CD14-positive monocyte (primary cell): ENCODE data around the gene SLC22A7. TPM values are rescaled to one million over a fixed set of nuclear protein-coding genes. Genes with fewer than 3 reads are reported as not detected.

Experiments used
- DNase-seq, 3 donors: peaks; one replicate each; pipeline ENCODE4 v3.0.0-alpha.2; 2011 to 2022
- H2AFZ ChIP-seq: 2 replicates; pipeline ENCODE4 v1.6.0; 2012; ENCODE audit warnings: mild to moderate bottlenecking, low read depth, low read length, inconsistent platforms; ENCODE audit not compliant: insufficient read depth, poor library complexity, severe bottlenecking
- H3K27ac ChIP-seq, 2 donors: 1 replicate in 1 of 2; 2 replicates in 1 of 2; pipeline ENCODE4 v1.5.1; 2012 to 2013; ENCODE audit warnings: low read length in 2 of 2, control low read depth in 1 of 2, inconsistent platforms in 1 of 2, low read depth in 1 of 2, mild to moderate bottlenecking in 1 of 2
- H3K27me3 ChIP-seq, 2 donors: one replicate each; pipeline versions ENCODE4 v1.6.0 to v1.6.1; 2011 to 2013; ENCODE audit warnings: low read length in 2 of 2; ENCODE audit not compliant: control insufficient read depth in 2 of 2, insufficient read depth in 2 of 2
- H3K36me3 ChIP-seq, 2 donors: replicated peaks in 1 of 2; 1 replicate in 1 of 2; 2 replicates in 1 of 2; pipeline versions ENCODE4 v1.5.1 to v1.6.1; 2012 to 2013; ENCODE audit warnings: low read length in 2 of 2, control low read depth in 1 of 2, inconsistent platforms in 1 of 2, mild to moderate bottlenecking in 1 of 2; ENCODE audit not compliant: insufficient read depth in 2 of 2, control insufficient read depth in 1 of 2
- H3K4me1 ChIP-seq, 2 donors: 1 replicate in 1 of 2; 2 replicates in 1 of 2; pipeline versions ENCODE4 v1.5.1 to v1.6.1; 2012 to 2013; ENCODE audit warnings: low read length in 2 of 2, control low read depth in 1 of 2, inconsistent platforms in 1 of 2, mild to moderate bottlenecking in 1 of 2, moderate library complexity in 1 of 2; ENCODE audit not compliant: insufficient read depth in 2 of 2, control insufficient read depth in 1 of 2
- H3K4me2 ChIP-seq: replicated peaks from 2 replicates; pipeline ENCODE3; 2012; ENCODE audit warnings: low read length, moderate library complexity, mild to moderate bottlenecking; ENCODE audit not compliant: poor library complexity, severe bottlenecking; ENCODE audit errors: extremely low read depth
- H3K4me3 ChIP-seq, 3 experiments: fragments of 200-600 bp in 1 of 3; sonication (generic) in 1 of 3; replicated peaks in 1 of 3; 1 replicate in 2 of 3; 2 replicates in 1 of 3; pipeline ENCODE4 v1.5.1; 2011 to 2013; ENCODE audit warnings: low read length in 3 of 3, mild to moderate bottlenecking in 3 of 3, control low read depth in 2 of 3, low read depth in 2 of 3, inconsistent platforms in 1 of 3, moderate library complexity in 1 of 3
- H3K79me2 ChIP-seq: 2 replicates; pipeline ENCODE4 v1.6.0; 2012; ENCODE audit warnings: mild to moderate bottlenecking, control low read depth, inconsistent platforms, low read length, moderate library complexity; ENCODE audit not compliant: insufficient read depth
- H3K9ac ChIP-seq: 2 replicates; pipeline ENCODE4 v1.6.0; 2017; ENCODE audit warnings: low read length, mild to moderate bottlenecking; ENCODE audit not compliant: insufficient read depth, poor library complexity, severe bottlenecking
- H3K9me3 ChIP-seq, 2 donors: replicated peaks in 1 of 2; 1 replicate in 1 of 2; 2 replicates in 1 of 2; pipeline versions ENCODE4 v1.5.1 to v1.6.1; 2012 to 2013; ENCODE audit warnings: low read length in 2 of 2, control low read depth in 1 of 2; ENCODE audit not compliant: control insufficient read depth in 1 of 2, insufficient read depth in 1 of 2
- H4K20me1 ChIP-seq: 2 replicates; pipeline ENCODE4 v1.6.0; 2012; ENCODE audit warnings: mild to moderate bottlenecking, low read length, control low read depth, moderate library complexity; ENCODE audit not compliant: insufficient read depth
- H3K27ac Mint-ChIP-seq, 7 donors: one replicate each; pipeline ENCODE4 v1.8.0; 2020; ENCODE audit warnings: mild to moderate bottlenecking in 7 of 7, mixed read lengths in 7 of 7, moderate library complexity in 6 of 7, inconsistent platforms in 2 of 7
- H3K27me3 Mint-ChIP-seq, 3 donors: one replicate each; pipeline ENCODE4 v1.8.0; 2021 to 2022; ENCODE audit warnings: low read depth in 3 of 3, mild to moderate bottlenecking in 3 of 3, mixed read lengths in 3 of 3, moderate library complexity in 3 of 3, inconsistent platforms in 1 of 3
- H3K36me3 Mint-ChIP-seq, 2 donors: one replicate each; pipeline ENCODE4 v1.8.0; 2020; ENCODE audit warnings: mixed read lengths in 2 of 2, inconsistent platforms in 1 of 2, mild to moderate bottlenecking in 1 of 2
- H3K4me1 Mint-ChIP-seq: one replicate; pipeline ENCODE4 v1.8.0; 2020; ENCODE audit warnings: mild to moderate bottlenecking, mixed read lengths
- H3K4me3 Mint-ChIP-seq, 2 donors: one replicate each; pipeline ENCODE4 v1.8.0; 2020; ENCODE audit warnings: mild to moderate bottlenecking in 2 of 2, mixed read lengths in 2 of 2, moderate library complexity in 1 of 2
- H3K9me3 Mint-ChIP-seq, 7 donors: one replicate each; pipeline ENCODE4 v1.8.0; 2020 to 2022; ENCODE audit warnings: mixed read lengths in 7 of 7, mild to moderate bottlenecking in 6 of 7, moderate library complexity in 6 of 7, inconsistent platforms in 2 of 7
- WGBS: methylation state at CpG from one replicate; pipeline ENCODE4 v1.1.5; 2013; ENCODE audit warnings: missing lambda C conversion rate; ENCODE audit not compliant: insufficient coverage; 5-methylcytosine and 5-hydroxymethylcytosine counted together
- intact Hi-C, 2 donors: fragments of 100-400 bp; cut with micrococcal nuclease; formaldehyde crosslinking; loops; one replicate each; pipeline versions ENCODE4 v1.15.0 to v1.15.1; 2023
- polyA plus RNA-seq, 3 donors: library from polyadenylated mRNA; depleted of rRNA in 1 of 3; unstranded in 2 of 3; stranded (reverse) in 1 of 3; fragments of 300-500 nt in 2 of 3; fragments of >200 nt in 1 of 3; fragmentation: Illumina TruSeq in 2 of 3; gene quantifications; 1 replicate in 2 of 3; 2 replicates in 1 of 3; pipeline ENCODE4 v1.2.3, GENCODE V29; 2012 to 2021
- TF ChIP-seq, protein P1 (sequence below): fragments of 200-600 bp; IDR thresholded peaks from one replicate; pipeline ENCODE4 v1.8.0; 2022; ENCODE audit warnings: antibody characterized with exemption, mild to moderate bottlenecking

The SLC22A7 gene
- polyA plus RNA-seq, 3 donors: not detected

DNA sequence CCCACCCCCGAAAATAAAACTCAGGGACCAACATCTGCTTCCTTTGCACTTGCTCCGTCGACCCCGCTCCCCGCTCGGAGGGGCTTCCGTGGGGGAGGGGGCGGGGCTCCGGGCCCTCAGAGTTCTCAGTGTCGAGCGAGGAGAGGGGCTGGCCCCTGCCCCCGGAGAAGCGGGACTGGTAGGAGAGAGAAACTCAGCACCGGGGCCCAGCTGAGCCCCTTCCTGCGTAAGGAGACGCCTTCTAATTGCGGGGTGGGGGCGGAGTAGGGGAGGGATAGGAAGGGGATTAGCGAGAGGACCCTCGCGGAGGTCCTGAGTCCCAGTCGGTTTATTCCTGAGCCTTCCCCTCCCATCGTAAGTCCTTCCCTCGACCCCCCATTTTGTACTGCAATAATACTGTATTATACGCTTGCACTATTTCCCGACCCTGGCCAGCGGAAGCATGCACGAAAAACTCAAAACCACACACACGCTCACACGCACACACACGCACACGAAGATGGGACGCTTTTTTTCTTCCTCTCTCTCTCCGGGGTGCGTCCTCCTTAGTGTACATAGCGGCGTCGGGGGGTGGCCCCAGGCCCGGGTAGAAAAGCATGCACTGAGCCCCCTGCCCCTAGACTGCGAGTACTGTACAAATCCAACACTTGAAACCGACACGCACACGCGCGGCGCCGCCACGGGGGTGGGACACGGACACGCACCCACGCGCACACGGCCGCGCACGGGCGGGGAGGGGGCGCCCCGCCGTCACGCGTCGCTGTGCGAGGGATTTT, 22.1 kb upstream of the SLC22A7 start:
- H3K9me3 ChIP-seq: no peaks in the 10 kb centered on the region
- WGBS: 5% methylated on average over 50 of the region's 64 CpGs
- H3K4me1 Mint-ChIP-seq: peaks cover 19% of the 10 kb centered on the region
- peaks cover 0 to 17% (median 4%) of the 10 kb centered on the region in 7 donors for H3K9me3 Mint-ChIP-seq
- peaks cover 16 to 83% of the 10 kb centered on the region in 2 donors for H3K27me3 ChIP-seq
- peak overlapping the region; percentile 73 for H3K4me2 ChIP-seq
- intact Hi-C loops: no loop called here
- no peaks in the 10 kb centered on the region for H3K79me2 ChIP-seq
- H3K36me3 ChIP-seq: no peaks in the 10 kb centered on the region
- H3K27ac Mint-ChIP-seq: no peak overlapping the region
- TF ChIP-seq, protein P1, sequence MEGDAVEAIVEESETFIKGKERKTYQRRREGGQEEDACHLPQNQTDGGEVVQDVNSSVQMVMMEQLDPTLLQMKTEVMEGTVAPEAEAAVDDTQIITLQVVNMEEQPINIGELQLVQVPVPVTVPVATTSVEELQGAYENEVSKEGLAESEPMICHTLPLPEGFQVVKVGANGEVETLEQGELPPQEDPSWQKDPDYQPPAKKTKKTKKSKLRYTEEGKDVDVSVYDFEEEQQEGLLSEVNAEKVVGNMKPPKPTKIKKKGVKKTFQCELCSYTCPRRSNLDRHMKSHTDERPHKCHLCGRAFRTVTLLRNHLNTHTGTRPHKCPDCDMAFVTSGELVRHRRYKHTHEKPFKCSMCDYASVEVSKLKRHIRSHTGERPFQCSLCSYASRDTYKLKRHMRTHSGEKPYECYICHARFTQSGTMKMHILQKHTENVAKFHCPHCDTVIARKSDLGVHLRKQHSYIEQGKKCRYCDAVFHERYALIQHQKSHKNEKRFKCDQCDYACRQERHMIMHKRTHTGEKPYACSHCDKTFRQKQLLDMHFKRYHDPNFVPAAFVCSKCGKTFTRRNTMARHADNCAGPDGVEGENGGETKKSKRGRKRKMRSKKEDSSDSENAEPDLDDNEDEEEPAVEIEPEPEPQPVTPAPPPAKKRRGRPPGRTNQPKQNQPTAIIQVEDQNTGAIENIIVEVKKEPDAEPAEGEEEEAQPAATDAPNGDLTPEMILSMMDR: no peak
- peak overlapping the region; percentile 67 for H2AFZ ChIP-seq
- peak overlapping the region; percentile 72 to 90 for H3K4me3 Mint-ChIP-seq
- no peak overlapping the region for H3K27ac ChIP-seq
- peak overlapping the region in 1 of 3 experiments; percentile 59 for H3K4me3 ChIP-seq
- peaks cover 68 to 94% (median 84%) of the 10 kb centered on the region in 3 donors for H3K27me3 Mint-ChIP-seq
- no peaks in the 10 kb centered on the region for H4K20me1 ChIP-seq
- DNase-seq: peak; percentile 33 to 70 (median 37)
- peaks cover 3 to 9% of the 10 kb centered on the region in 2 donors for H3K36me3 Mint-ChIP-seq
- H3K4me1 ChIP-seq: peaks cover 14 to 19% of the 10 kb centered on the region in 2 donors
- H3K9ac ChIP-seq: no peak overlapping the region

DNA sequence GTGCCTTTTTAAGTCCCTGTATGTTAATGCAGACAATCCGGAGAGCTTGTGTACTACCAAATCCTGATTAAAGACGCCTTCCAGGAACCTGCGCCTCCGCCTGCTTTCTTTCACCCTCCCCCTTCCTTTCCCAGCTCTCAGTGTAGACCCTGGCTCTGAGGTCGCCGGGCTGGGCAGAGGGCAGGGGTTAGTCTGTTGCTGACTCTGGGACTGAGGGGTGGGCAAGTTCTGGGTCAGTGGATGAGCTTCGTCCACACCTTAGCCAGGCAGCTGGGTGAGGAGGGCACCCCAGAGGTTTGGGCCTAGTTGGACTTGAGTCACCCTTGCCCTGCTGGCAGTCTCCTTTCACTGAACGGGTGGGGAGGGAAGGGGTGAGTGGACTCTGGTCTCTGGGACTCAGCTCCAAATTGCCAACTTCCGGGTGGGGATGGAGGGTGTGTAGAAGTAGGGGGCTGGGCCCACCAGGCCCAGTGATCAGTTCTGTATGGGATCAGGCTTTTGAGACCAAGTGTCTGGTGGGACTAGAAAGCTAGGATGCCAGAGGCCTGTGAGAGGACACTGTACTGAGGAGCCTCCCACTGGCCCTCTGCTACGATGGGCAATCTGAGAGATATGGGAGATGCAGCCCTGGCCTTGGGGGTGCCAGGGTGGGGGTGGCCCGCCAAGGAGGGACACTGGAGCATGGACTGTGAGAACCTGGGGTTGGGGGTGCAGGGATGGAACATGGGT, 21.3 kb upstream of the SLC22A7 start:
- Mint-ChIP-seq H3K9me3 (peaks cover 0 to 17% (median 4%) of the 10 kb centered on the region in 7 donors), H3K4me3 (peak overlapping the region in 1 of 2 donors; percentile 79), H3K27ac (peak overlapping the region in 1 of 7 donors; percentile 36), H3K4me1 (peaks cover 19% of the 10 kb centered on the region), H3K27me3 (peaks cover 68 to 91% (median 82%) of the 10 kb centered on the region in 3 donors), H3K36me3 (peaks cover 3 to 9% of the 10 kb centered on the region in 2 donors)
- H3K27ac ChIP-seq: no peak overlapping the region
- H3K4me1 ChIP-seq: peaks cover 14 to 19% of the 10 kb centered on the region in 2 donors
- intact Hi-C loops: no loop called here
- no peaks in the 10 kb centered on the region for H3K36me3 ChIP-seq
- H3K9ac ChIP-seq: no peak overlapping the region
- WGBS: 83% methylated on average over 6 of the region's 11 CpGs
- H3K9me3 ChIP-seq: no peaks in the 10 kb centered on the region
- peak overlapping the region; percentile 67 for H2AFZ ChIP-seq
- no peaks in the 10 kb centered on the region for H4K20me1 ChIP-seq
- peak overlapping the region in 1 of 3 experiments; percentile 59 for H3K4me3 ChIP-seq
- no peak overlapping the region for H3K4me2 ChIP-seq
- no peak for DNase-seq
- peaks cover 16 to 77% of the 10 kb centered on the region in 2 donors for H3K27me3 ChIP-seq
- TF ChIP-seq, protein P1: no peak
- no peaks in the 10 kb centered on the region for H3K79me2 ChIP-seq
